ENCODE data around the gene NDUFV2. TPM values are rescaled to one million over a fixed set of nuclear protein-coding genes. Genes with fewer than 3 reads are reported as not detected.

NDUFV2 gene
- polyA plus RNA-seq, 1 donor (not counting 4 experiments of a cell fraction or from before 2014, with no cell fraction given): 202 TPM

- TF ChIP-seq CTCF (optimal IDR thresholded peaks at IDR 0.05 in 1 of 3, IDR thresholded peaks at IDR 0.05 in 1 of 3, conservative IDR thresholded peaks at IDR 0.05 in 1 of 3; ENCODE audit: extremely low read depth in 1 of 3, insufficient read depth in 2 of 3, low read length in 3 of 3) (no peak), EZH2 (IDR thresholded peaks at IDR 0.05; ENCODE audit: low read length) (no peak)
- Histone ChIP-seq H3K79me2 (ENCODE audit: control insufficient read depth, insufficient read depth, low read length) (peaks cover 86% of the 10 kb centered on the region), H4K20me1 (ENCODE audit: control insufficient read depth, extremely low read depth, insufficient read depth, low read length) (no peaks in the 10 kb centered on the region), H3K27ac (ENCODE audit: control insufficient read depth, insufficient read depth, low read length) (peak overlapping the region; percentile 42), H3K9me3 (ENCODE audit: control insufficient read depth, low read depth, low read length) (no peaks in the 10 kb centered on the region), H2AFZ (ENCODE audit: control insufficient read depth, low read length) (no peak overlapping the region), H3K9me1 (ENCODE audit: control insufficient read depth, extremely low read depth, insufficient read depth, low read length) (no peaks in the 10 kb centered on the region), H3K27me3 (ENCODE audit: control insufficient read depth, extremely low read depth, insufficient read depth, low read length) (no peaks in the 10 kb centered on the region), H3K36me3 (ENCODE audit: control insufficient read depth in 2 of 2, extremely low read depth in 1 of 2, insufficient read depth in 2 of 2, low read length in 2 of 2) (no peaks in the 10 kb centered on the region), H3K4me3 (ENCODE audit: control insufficient read depth in 2 of 3, extremely low read depth in 1 of 3, insufficient read depth in 2 of 3, low read depth in 1 of 3, low read length in 3 of 3) (no peak overlapping the region), H3K4me1 (ENCODE audit: control insufficient read depth, extremely low read depth, insufficient read depth, low read length) (peaks cover 12% of the 10 kb centered on the region), H3K4me2 (ENCODE audit: control insufficient read depth, extremely low read depth, insufficient read depth, low read depth, low read length) (no peak overlapping the region), H3K9ac (ENCODE audit: control insufficient read depth, extremely low read depth, insufficient read depth, low read length) (no peak overlapping the region)
- FAIRE-seq: no peak
- no peak for DNase-seq (ENCODE audit: low read depth, low spot score)
- dilution Hi-C loops (cut with MboI; ENCODE audit: extremely low pct_ligation_motif_present, low sequenced_read_pairs): no loop called here
Measured at GRCh38 chr18:9148203-9148552, 45.7 kb downstream of the NDUFV2 start.

GRCh38 chr18:9150121-9150520, 47.6 kb downstream of the NDUFV2 start:
- H3K4me2 ChIP-seq (ENCODE audit: control insufficient read depth, extremely low read depth, insufficient read depth, low read depth, low read length): no peak overlapping the region
- H3K4me3 ChIP-seq (ENCODE audit: control insufficient read depth in 2 of 3, extremely low read depth in 1 of 3, insufficient read depth in 2 of 3, low read depth in 1 of 3, low read length in 3 of 3): no peak overlapping the region
- dilution Hi-C loops (cut with MboI; ENCODE audit: extremely low pct_ligation_motif_present, low sequenced_read_pairs): no loop called here
- H3K27me3 ChIP-seq (ENCODE audit: control insufficient read depth, extremely low read depth, insufficient read depth, low read length): no peaks in the 10 kb centered on the region
- H3K4me1 ChIP-seq (ENCODE audit: control insufficient read depth, extremely low read depth, insufficient read depth, low read length): peaks cover 9% of the 10 kb centered on the region
- no peak overlapping the region for H3K9ac ChIP-seq (ENCODE audit: control insufficient read depth, extremely low read depth, insufficient read depth, low read length)
- TF ChIP-seq CTCF (optimal IDR thresholded peaks at IDR 0.05 in 1 of 3, IDR thresholded peaks at IDR 0.05 in 1 of 3, conservative IDR thresholded peaks at IDR 0.05 in 1 of 3; ENCODE audit: extremely low read depth in 1 of 3, insufficient read depth in 2 of 3, low read length in 3 of 3): no peak
- no peaks in the 10 kb centered on the region for H3K9me3 ChIP-seq (ENCODE audit: control insufficient read depth, low read depth, low read length)
- DNase-seq (ENCODE audit: low read depth, low spot score) (no peak), FAIRE-seq (no peak)
- peaks cover 90% of the 10 kb centered on the region for H3K79me2 ChIP-seq (ENCODE audit: control insufficient read depth, insufficient read depth, low read length)
- H3K27ac ChIP-seq (ENCODE audit: control insufficient read depth, insufficient read depth, low read length): no peak overlapping the region
- H2AFZ ChIP-seq (ENCODE audit: control insufficient read depth, low read length): no peak overlapping the region
- no peaks in the 10 kb centered on the region for H3K36me3 ChIP-seq (ENCODE audit: control insufficient read depth in 2 of 2, extremely low read depth in 1 of 2, insufficient read depth in 2 of 2, low read length in 2 of 2)
- H4K20me1 ChIP-seq (ENCODE audit: control insufficient read depth, extremely low read depth, insufficient read depth, low read length): no peaks in the 10 kb centered on the region
- H3K9me1 ChIP-seq (ENCODE audit: control insufficient read depth, extremely low read depth, insufficient read depth, low read length): no peaks in the 10 kb centered on the region

All from keratinocyte (primary cell).